Measurements from ENCODE around the gene SRD5A2.

- TF ChIP-seq EZH2phosphoT487 (IDR thresholded peaks at IDR 0.05; ENCODE audit: insufficient read depth, low read depth) (no peak), EZH2 (IDR thresholded peaks at IDR 0.05; ENCODE audit: insufficient read depth, poor library complexity, severe bottlenecking) (no peak)
Measured at GRCh38 chr2:31598694-31599093, 18.0 kb upstream of the SRD5A2 start.
